ENCODE data around the gene EIF5AL1.
A peak's percentile ranks its signal among the peaks of the same experiment; 100 is the strongest.
"Not testable (repeated sequence)": the region's sequence is repeated elsewhere in the genome, so short reads cannot be mapped to it uniquely, and the experiment has no call there.

Gene EIF5AL1

GRCh38 chr10:79507440-79508167 is 4.7 kb upstream of the EIF5AL1 start:
- TF ChIP-seq PAX5 (IDR thresholded peaks at IDR 0.05; ENCODE audit: insufficient read depth, low read length, severe bottlenecking) = no peak
- TF ChIP-seq TAF1 (IDR thresholded peaks at IDR 0.05; ENCODE audit: low read depth, low read length) = no peak
- TF ChIP-seq POLR2AphosphoS5 (IDR thresholded peaks at IDR 0.05; ENCODE audit: low read depth, low read length) = no peak
- TF ChIP-seq POLR2A (IDR thresholded peaks at IDR 0.05; ENCODE audit: low read depth, low read length) = no peak
- TF ChIP-seq POU2F2 (IDR thresholded peaks at IDR 0.05; ENCODE audit: low read depth, low read length) = no peak
- no peak for TF ChIP-seq SPI1 (IDR thresholded peaks at IDR 0.05; ENCODE audit: low read depth, low read length)
- DNase-seq (ENCODE audit: insufficient read length, low spot score) (no peak), FAIRE-seq (no peak)

GRCh38 chr10:79508245-79508644 is 4.1 kb upstream of the EIF5AL1 start:
- not testable (repeated sequence) for FAIRE-seq; DNase-seq (ENCODE audit: insufficient read length, low spot score)

- FAIRE-seq = peak; percentile 87
- DNase-seq (ENCODE audit: insufficient read length, low spot score) = not testable (repeated sequence)
Observed at GRCh38 chr10:79509306-79509933, 2.9 kb upstream of the EIF5AL1 start.

- FAIRE-seq; DNase-seq (ENCODE audit: insufficient read length, low spot score): not testable (repeated sequence)
Observed at GRCh38 chr10:79509934-79510508, 2.3 kb upstream of the EIF5AL1 start.

GRCh38 chr10:79516532-79517205 is 4.3 kb downstream of the EIF5AL1 start:
- FAIRE-seq; DNase-seq (ENCODE audit: insufficient read length, low spot score): not testable (repeated sequence)

- not testable (repeated sequence) for DNase-seq (ENCODE audit: insufficient read length, low spot score); FAIRE-seq
Observed at GRCh38 chr10:79517567-79517966, 5.2 kb downstream of the EIF5AL1 start.

GRCh38 chr10:79521751-79522150 is 9.4 kb downstream of the EIF5AL1 start:
- not testable (repeated sequence) for FAIRE-seq; DNase-seq (ENCODE audit: insufficient read length, low spot score)

GRCh38 chr10:79522464-79522863 is 10.1 kb downstream of the EIF5AL1 start:
- FAIRE-seq; DNase-seq (ENCODE audit: insufficient read length, low spot score): not testable (repeated sequence)

- FAIRE-seq = not testable (repeated sequence)
Observed at GRCh38 chr10:79523157-79523853, 11.0 kb downstream of the EIF5AL1 start.

GRCh38 chr10:79525049-79525710 is 12.8 kb downstream of the EIF5AL1 start:
- DNase-seq (ENCODE audit: insufficient read length, low spot score) = not testable (repeated sequence)
- FAIRE-seq = peak; percentile 99

More at GRCh38 chr10:79523157-79523853, 11.0 kb downstream of the EIF5AL1 start:
- DNase-seq (ENCODE audit: insufficient read length, low spot score) = not testable (repeated sequence)

GRCh38 chr10:79528261-79528660 is 15.9 kb downstream of the EIF5AL1 start:
- not testable (repeated sequence) for DNase-seq (ENCODE audit: insufficient read length, low spot score); FAIRE-seq

- not testable (repeated sequence) for FAIRE-seq
Observed at GRCh38 chr10:79533142-79533902, 21.0 kb downstream of the EIF5AL1 start.

GRCh38 chr10:79533903-79534175 is 21.5 kb downstream of the EIF5AL1 start:
- not testable (repeated sequence) for DNase-seq (ENCODE audit: insufficient read length, low spot score); FAIRE-seq

More at GRCh38 chr10:79533142-79533902, 21.0 kb downstream of the EIF5AL1 start:
- not testable (repeated sequence) for DNase-seq (ENCODE audit: insufficient read length, low spot score)

GRCh38 chr10:79538311-79538710 is 26.0 kb downstream of the EIF5AL1 start:
- not testable (repeated sequence) for DNase-seq (ENCODE audit: insufficient read length, low spot score); FAIRE-seq

- not testable (repeated sequence) for DNase-seq (ENCODE audit: insufficient read length, low spot score)
- peak; percentile 80 for FAIRE-seq
Observed at GRCh38 chr10:79540930-79541329, 28.6 kb downstream of the EIF5AL1 start.
